ENCODE results near the gene ZSCAN5A.

Gene ZSCAN5A

GRCh38 chr19:56304243-56304642 is 10.4 kb downstream of the ZSCAN5A start:
- DNase-seq (ENCODE audit: low read depth): no peak
- no peak for TF ChIP-seq CTCF (conservative IDR thresholded peaks at IDR 0.05; ENCODE audit: low read depth, low read length)
- no peak overlapping the region for H3K4me3 ChIP-seq (ENCODE audit: low read length)

DNA sequence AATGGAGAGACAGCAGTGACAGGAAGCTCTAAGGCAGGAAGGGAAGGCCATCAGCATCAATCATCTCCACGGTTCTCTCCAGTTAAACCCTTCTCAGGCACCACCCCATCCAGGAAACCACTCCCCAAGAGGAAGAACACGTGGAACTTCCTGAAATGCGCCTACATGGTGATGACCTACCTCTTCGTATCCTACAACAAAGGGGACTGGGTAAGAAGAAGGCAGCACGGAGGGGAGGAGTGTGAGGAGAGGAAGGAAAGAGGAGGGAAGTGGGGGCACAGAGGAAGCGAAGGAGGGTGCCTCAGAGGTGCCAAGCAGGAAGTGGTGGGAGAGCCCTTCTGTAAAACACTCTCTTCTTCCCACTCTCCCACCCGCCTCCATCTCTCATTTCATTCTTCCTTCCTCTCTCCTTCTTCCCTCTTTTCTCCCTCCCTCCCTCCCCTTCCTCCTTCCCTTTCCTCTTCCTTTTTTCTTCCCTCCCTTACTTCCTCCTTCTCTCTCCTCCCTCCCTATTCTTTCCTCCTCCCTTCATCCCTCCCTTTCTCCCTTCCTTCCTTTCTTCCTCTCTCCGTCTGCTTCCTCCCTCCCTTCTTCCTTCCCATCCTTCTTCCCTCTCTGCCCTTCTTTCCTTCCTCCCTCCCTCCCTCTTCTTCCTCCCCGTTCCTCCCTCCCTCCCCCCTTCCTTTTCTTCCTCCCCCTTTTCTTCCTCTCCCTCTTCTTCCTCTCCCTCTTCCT is 12.6 kb downstream of the ZSCAN5A start:
- no peak for DNase-seq (ENCODE audit: low read depth)
- no peak overlapping the region for H3K4me3 ChIP-seq (ENCODE audit: low read length)
- no peak for TF ChIP-seq CTCF (conservative IDR thresholded peaks at IDR 0.05; ENCODE audit: low read depth, low read length)

- no peak for DNase-seq (ENCODE audit: low read depth)
- TF ChIP-seq CTCF (conservative IDR thresholded peaks at IDR 0.05; ENCODE audit: low read depth, low read length): no peak
- H3K4me3 ChIP-seq (ENCODE audit: low read length): no peak overlapping the region
Observed at GRCh38 chr19:56301155-56301554, 13.5 kb downstream of the ZSCAN5A start.

DNA sequence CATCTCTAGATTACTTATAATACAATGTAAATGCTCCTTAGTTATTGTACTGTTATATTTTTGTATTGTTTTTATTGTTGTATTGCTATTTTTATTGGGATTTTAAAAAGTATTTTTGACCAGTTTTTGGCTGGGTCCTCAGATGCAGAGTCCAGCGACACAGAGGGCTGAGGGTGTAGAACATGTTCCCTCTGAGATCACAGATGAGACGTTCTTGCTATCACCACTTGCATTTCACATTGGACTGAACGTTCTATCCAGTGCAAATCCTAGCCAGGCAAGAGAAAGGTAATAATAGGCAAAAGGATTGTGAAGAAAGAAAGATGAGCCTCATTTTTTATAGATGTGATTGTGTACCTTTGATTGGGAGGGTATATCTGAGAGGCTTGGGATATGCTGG is 15.0 kb downstream of the ZSCAN5A start:
- no peak overlapping the region for H3K4me3 ChIP-seq (ENCODE audit: low read length)
- no peak for TF ChIP-seq CTCF (conservative IDR thresholded peaks at IDR 0.05; ENCODE audit: low read depth, low read length)
- DNase-seq (ENCODE audit: low read depth): no peak

- TF ChIP-seq CTCF (conservative IDR thresholded peaks at IDR 0.05; ENCODE audit: low read depth, low read length): no peak
- DNase-seq (ENCODE audit: low read depth): no peak
Observed at GRCh38 chr19:56297010-56297409, 17.6 kb downstream of the ZSCAN5A start.

GRCh38 chr19:56295531-56296455 is 18.8 kb downstream of the ZSCAN5A start:
- no peak for TF ChIP-seq CTCF (conservative IDR thresholded peaks at IDR 0.05; ENCODE audit: low read depth, low read length)
- no peak overlapping the region for H3K4me3 ChIP-seq (ENCODE audit: low read length)
- no peak for DNase-seq (ENCODE audit: low read depth)

More at GRCh38 chr19:56297010-56297409, 17.6 kb downstream of the ZSCAN5A start:
- H3K4me3 ChIP-seq (ENCODE audit: low read length): no peak overlapping the region

All from retinal pigment epithelial cell (primary cell).